ENCODE data around the gene PODXL2. TPM values are rescaled to one million over a fixed set of nuclear protein-coding genes. Genes with fewer than 3 reads are reported as not detected.

The PODXL2 gene
- total and polyA plus RNA-seq, 2 donors (not counting 1 experiment from before 2014, with no cell fraction given): 3.1 to 4.0 TPM

GRCh38 chr3:127711021-127711695 lies 82.2 kb downstream of the PODXL2 start:
- no peak overlapping the region for H3K27ac Mint-ChIP-seq
- no peak overlapping the region for H3K4me3 Mint-ChIP-seq
- H4K20me1 ChIP-seq (ENCODE audit: control insufficient read depth, insufficient read depth, low read length, poor library complexity, severe bottlenecking): no peaks in the 10 kb centered on the region
- no peak overlapping the region for H3K9ac ChIP-seq (ENCODE audit: low read length)
- TF ChIP-seq, protein P1, sequence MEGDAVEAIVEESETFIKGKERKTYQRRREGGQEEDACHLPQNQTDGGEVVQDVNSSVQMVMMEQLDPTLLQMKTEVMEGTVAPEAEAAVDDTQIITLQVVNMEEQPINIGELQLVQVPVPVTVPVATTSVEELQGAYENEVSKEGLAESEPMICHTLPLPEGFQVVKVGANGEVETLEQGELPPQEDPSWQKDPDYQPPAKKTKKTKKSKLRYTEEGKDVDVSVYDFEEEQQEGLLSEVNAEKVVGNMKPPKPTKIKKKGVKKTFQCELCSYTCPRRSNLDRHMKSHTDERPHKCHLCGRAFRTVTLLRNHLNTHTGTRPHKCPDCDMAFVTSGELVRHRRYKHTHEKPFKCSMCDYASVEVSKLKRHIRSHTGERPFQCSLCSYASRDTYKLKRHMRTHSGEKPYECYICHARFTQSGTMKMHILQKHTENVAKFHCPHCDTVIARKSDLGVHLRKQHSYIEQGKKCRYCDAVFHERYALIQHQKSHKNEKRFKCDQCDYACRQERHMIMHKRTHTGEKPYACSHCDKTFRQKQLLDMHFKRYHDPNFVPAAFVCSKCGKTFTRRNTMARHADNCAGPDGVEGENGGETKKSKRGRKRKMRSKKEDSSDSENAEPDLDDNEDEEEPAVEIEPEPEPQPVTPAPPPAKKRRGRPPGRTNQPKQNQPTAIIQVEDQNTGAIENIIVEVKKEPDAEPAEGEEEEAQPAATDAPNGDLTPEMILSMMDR (IDR thresholded peaks at IDR 0.05): no peak
- no peak for TF ChIP-seq EZH2 (IDR thresholded peaks at IDR 0.05; ENCODE audit: borderline replicate concordance, insufficient read depth, low read depth, low read length, poor library complexity, severe bottlenecking)
- H3K36me3 ChIP-seq (replicated peaks in 1 of 2; ENCODE audit: control extremely low read depth in 1 of 2, control insufficient read depth in 1 of 2, extremely low read depth in 1 of 2, insufficient read depth in 2 of 2, low read length in 1 of 2): no peaks in the 10 kb centered on the region
- DNase-seq: no peak
- no peak overlapping the region for H2AFZ ChIP-seq (ENCODE audit: insufficient read depth, low read depth, low read length, poor library complexity, severe bottlenecking)
- ChIA-PET POLR2A (interaction anchor here (0.6 to 0.7 kb wide), 2 partner anchors 13 to 25 kb away, joined by 3 to 5 read pairs; no protein-coding TSS in a partner anchor), CTCF (no interaction called here)
- intact Hi-C loops (cut with micrococcal nuclease): no loop called here
- H3K27ac ChIP-seq (ENCODE audit: low read length in 2 of 2): no peak overlapping the region
- no peaks in the 10 kb centered on the region for H3K9me3 ChIP-seq (ENCODE audit: control extremely low read depth in 1 of 3, control insufficient read depth in 2 of 3, insufficient read depth in 1 of 3, low read length in 2 of 3)
- H3K4me1 ChIP-seq (ENCODE audit: control insufficient read depth in 2 of 2, insufficient read depth in 2 of 2, low read length in 2 of 2): no peaks in the 10 kb centered on the region
- H3K4me3 ChIP-seq (ENCODE audit: control extremely low read depth in 1 of 5, extremely low read depth in 1 of 5, insufficient read depth in 1 of 5, low read depth in 2 of 5, low read length in 4 of 5): no peak overlapping the region
- H3K27me3 ChIP-seq (replicated peaks in 1 of 4; ENCODE audit: control extremely low read depth in 1 of 4, control insufficient read depth in 3 of 4, insufficient read depth in 4 of 4, low read length in 3 of 4): no peaks in the 10 kb centered on the region
- H3K9me3 Mint-ChIP-seq (ENCODE audit: insufficient read depth): no peaks in the 10 kb centered on the region
- no peak for ATAC-seq (ENCODE audit: low read depth)
- no peak overlapping the region for H3K4me2 ChIP-seq (replicated peaks; ENCODE audit: low read depth, low read length, poor library complexity, severe bottlenecking)
- H3K79me2 ChIP-seq (ENCODE audit: control insufficient read depth, insufficient read depth, low read length): no peaks in the 10 kb centered on the region
- H3K27me3 Mint-ChIP-seq: no peaks in the 10 kb centered on the region
- H3K4me1 Mint-ChIP-seq: no peaks in the 10 kb centered on the region
- 88% methylated on average over 12 of the region's 14 CpGs for WGBS (ENCODE audit: insufficient coverage)

DNA sequence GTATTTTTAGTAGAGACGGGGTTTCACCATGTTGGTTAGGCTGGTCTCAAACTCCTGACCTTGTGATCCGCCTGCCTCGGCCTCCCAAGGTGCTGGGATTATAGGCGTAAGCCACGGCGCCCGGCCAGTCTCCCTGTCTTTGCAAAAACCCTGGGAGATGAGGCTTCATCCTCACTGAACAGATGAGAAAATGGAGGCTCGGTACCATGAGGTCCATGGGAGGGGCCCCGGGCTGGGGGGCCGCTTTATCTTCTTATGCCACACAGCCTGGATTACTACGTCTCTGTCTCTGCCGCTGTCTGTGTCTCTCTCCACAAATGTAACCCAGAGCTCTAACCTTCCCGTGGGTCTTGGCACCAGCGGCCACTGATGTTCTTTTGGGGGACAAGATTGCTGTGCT lies 82.9 kb downstream of the PODXL2 start:
- Histone ChIP-seq H3K4me1 (ENCODE audit: control insufficient read depth in 2 of 2, insufficient read depth in 2 of 2, low read length in 2 of 2) (no peaks in the 10 kb centered on the region), H3K79me2 (ENCODE audit: control insufficient read depth, insufficient read depth, low read length) (no peaks in the 10 kb centered on the region), H3K27me3 (replicated peaks in 1 of 4; ENCODE audit: control extremely low read depth in 1 of 4, control insufficient read depth in 3 of 4, insufficient read depth in 4 of 4, low read length in 3 of 4) (no peaks in the 10 kb centered on the region), H3K9ac (ENCODE audit: low read length) (no peak overlapping the region), H3K27ac (ENCODE audit: low read length in 2 of 2) (no peak overlapping the region), H3K4me2 (replicated peaks; ENCODE audit: low read depth, low read length, poor library complexity, severe bottlenecking) (no peak overlapping the region), H4K20me1 (ENCODE audit: control insufficient read depth, insufficient read depth, low read length, poor library complexity, severe bottlenecking) (no peaks in the 10 kb centered on the region), H2AFZ (ENCODE audit: insufficient read depth, low read depth, low read length, poor library complexity, severe bottlenecking) (no peak overlapping the region), H3K4me3 (ENCODE audit: control extremely low read depth in 1 of 5, extremely low read depth in 1 of 5, insufficient read depth in 1 of 5, low read depth in 2 of 5, low read length in 4 of 5) (no peak overlapping the region), H3K36me3 (replicated peaks in 1 of 2; ENCODE audit: control extremely low read depth in 1 of 2, control insufficient read depth in 1 of 2, extremely low read depth in 1 of 2, insufficient read depth in 2 of 2, low read length in 1 of 2) (no peaks in the 10 kb centered on the region), H3K9me3 (ENCODE audit: control extremely low read depth in 1 of 3, control insufficient read depth in 2 of 3, insufficient read depth in 1 of 3, low read length in 2 of 3) (no peaks in the 10 kb centered on the region)
- no peak for TF ChIP-seq EZH2 (IDR thresholded peaks at IDR 0.05; ENCODE audit: borderline replicate concordance, insufficient read depth, low read depth, low read length, poor library complexity, severe bottlenecking)
- TF ChIP-seq, protein P1 (IDR thresholded peaks at IDR 0.05): no peak
- POLR2A ChIA-PET: no interaction called here
- H3K27ac Mint-ChIP-seq: no peak overlapping the region
- ATAC-seq (ENCODE audit: low read depth): no peak
- no peak for DNase-seq
- intact Hi-C loops (cut with micrococcal nuclease): no loop called here
- no peaks in the 10 kb centered on the region for H3K4me1 Mint-ChIP-seq
- H3K4me3 Mint-ChIP-seq: no peak overlapping the region
- H3K27me3 Mint-ChIP-seq: no peaks in the 10 kb centered on the region
- no peaks in the 10 kb centered on the region for H3K9me3 Mint-ChIP-seq (ENCODE audit: insufficient read depth)
- CTCF ChIA-PET: no interaction called here
- WGBS (ENCODE audit: insufficient coverage): 98% methylated on average over 11 of the region's 14 CpGs

All from B cell (primary cell).